A549 (cell line): Measurements from ENCODE around the gene PCBP3. TPM values are rescaled to one million over a fixed set of nuclear protein-coding genes. Genes with fewer than 3 reads are reported as not detected.

Experiments
- ATAC-seq, 2 experiments: fragments of 200-7000 bp in 1 of 2; fragments of >200 bp in 1 of 2; cut with Nextera tagmentation in 1 of 2; cut with Tn5 transposase in 1 of 2; 3 replicates each; pipeline versions ENCODE4 v1.8.0 to v1.9.1; 2018 to 2020; ENCODE audit warnings: mild to moderate bottlenecking in 1 of 2, moderate library complexity in 1 of 2
- CTCF ChIA-PET: fragments of 300-600 bp; sonication (Branson Sonifier 250); formaldehyde crosslinking; extraction: SDS; loops from one replicate; lab custom pipeline; 2021; ENCODE audit warnings: antibody characterized with exemption, inconsistent platforms; lab: Yijun Ruan, JAX
- POLR2A ChIA-PET: fragments of 350-600 bp; formaldehyde crosslinking; extraction: SDS; loops from one replicate; lab custom pipeline; 2021; ENCODE audit warnings: antibody characterized with exemption, inconsistent platforms; lab: Yijun Ruan, JAX
- DNase-seq, 2 experiments: peaks; one replicate each; pipeline versions ENCODE4 v3.0.0 to v3.0.0-alpha.2; 2011 to 2016; ENCODE audit warnings: low read depth in 1 of 2, low spot score in 1 of 2
- FAIRE-seq: peaks from 2 replicates; lab custom pipeline; 2011; peaks lifted over from hg19 to GRCh38; lab: Jason Lieb, UNC
- H3K27ac ChIP-seq, 2 experiments: fragments of >200 bp; sonication (Bioruptor Twin); formaldehyde crosslinking; 3 replicates each; pipeline ENCODE4 v1.5.1; 2016 to 2017
- H3K4me1 ChIP-seq: fragments of >200 bp; sonication (Bioruptor Twin); formaldehyde crosslinking; 3 replicates; pipeline ENCODE4 v1.6.1; 2016
- H3K4me2 ChIP-seq: fragments of >200 bp; sonication (Bioruptor Twin); formaldehyde crosslinking; 3 replicates; pipeline ENCODE4 v1.6.1; 2016
- H3K4me3 ChIP-seq: fragments of >200 bp; sonication (Bioruptor Twin); formaldehyde crosslinking; 3 replicates; pipeline ENCODE4 v1.5.1; 2016
- H3K9me3 ChIP-seq: fragments of >200 bp; sonication (Bioruptor Twin); formaldehyde crosslinking; 3 replicates; pipeline ENCODE4 v1.6.1; 2016
- E2F6 ChIP-seq: IDR thresholded peaks from 2 replicates; pipeline ENCODE4 v1.6.1; 2012; ENCODE audit warnings: low read depth, borderline replicate concordance
- EHF ChIP-seq: fragments of 250-450 bp; sonication (Bioruptor Pico); IDR thresholded peaks from 2 replicates; pipeline ENCODE4 v1.5.0; 2020; ENCODE audit warnings: mild to moderate bottlenecking
- EHMT2 ChIP-seq: fragments of 200-600 bp; sonication (generic); IDR thresholded peaks from 2 replicates; pipeline ENCODE4 v1.6.1; 2016; ENCODE audit warnings: antibody characterized with exemption, low read depth, mild to moderate bottlenecking, moderate library complexity
- ELK1 ChIP-seq: fragments of 150-350 bp; IDR thresholded peaks from 2 replicates; pipeline ENCODE4 v1.6.1; 2014; ENCODE audit warnings: low read depth, mild to moderate bottlenecking, low read length
- FOSB ChIP-seq: fragments of 250-450 bp; sonication (Bioruptor Pico); IDR thresholded peaks from 2 replicates; pipeline ENCODE4 v1.5.0; 2020; ENCODE audit warnings: mild to moderate bottlenecking, moderate library complexity
- FOSL2 ChIP-seq, 2 experiments: fragments of 450-650 bp in 1 of 2; fragments of >200 bp in 1 of 2; sonication (Bioruptor Twin) in 1 of 2; formaldehyde crosslinking; IDR thresholded peaks; 2 replicates each; pipeline versions ENCODE4 v1.5.0 to v1.6.1; 2016 to 2020; ENCODE audit warnings: mild to moderate bottlenecking in 1 of 2, moderate library complexity in 1 of 2
- GATA3 ChIP-seq: IDR thresholded peaks from 2 replicates; pipeline ENCODE4 v1.6.1; 2012; ENCODE audit warnings: borderline replicate concordance
- HDAC2 ChIP-seq: fragments of 200-600 bp; sonication (generic); IDR thresholded peaks from 2 replicates; pipeline ENCODE4 v1.6.1; 2016
- HOXA7 ChIP-seq: fragments of 250-450 bp; sonication (Bioruptor Pico); IDR thresholded peaks from 2 replicates; pipeline ENCODE4 v1.5.0; 2020; ENCODE audit warnings: mild to moderate bottlenecking, moderate library complexity
- HOXB13 ChIP-seq: fragments of 250-450 bp; sonication (Bioruptor Pico); IDR thresholded peaks from 2 replicates; pipeline ENCODE4 v1.5.0; 2020; ENCODE audit warnings: low read depth, mild to moderate bottlenecking, moderate library complexity
- HOXB5 ChIP-seq: fragments of 250-450 bp; sonication (Bioruptor Pico); IDR thresholded peaks from 2 replicates; pipeline ENCODE4 v1.5.0; 2020; ENCODE audit warnings: mild to moderate bottlenecking, moderate library complexity
- JUN ChIP-seq, 2 experiments: fragments of >200 bp; sonication (Bioruptor Twin); formaldehyde crosslinking; IDR thresholded peaks; 2 replicates in 1 of 2; 3 replicates in 1 of 2; pipeline ENCODE4 v1.6.1; 2016 to 2017
- KDM1A ChIP-seq: fragments of 200-600 bp; sonication (generic); IDR thresholded peaks from 2 replicates; pipeline ENCODE4 v1.6.1; 2016; ENCODE audit warnings: low read depth, mild to moderate bottlenecking
- KDM5A ChIP-seq: fragments of 200-600 bp; sonication (generic); IDR thresholded peaks from 2 replicates; pipeline ENCODE4 v1.6.1; 2016; ENCODE audit warnings: antibody characterized with exemption, mild to moderate bottlenecking
- MYC ChIP-seq: IDR thresholded peaks from 2 replicates; pipeline ENCODE4 v1.6.1; 2012; ENCODE audit warnings: mild to moderate bottlenecking, inconsistent platforms, low read length, improper control_type of control experiment, borderline replicate concordance
- NPAS2 ChIP-seq: fragments of 250-450 bp; sonication (Bioruptor Pico); IDR thresholded peaks from 2 replicates; pipeline ENCODE4 v1.8.0; 2022; ENCODE audit warnings: mild to moderate bottlenecking, moderate library complexity, borderline replicate concordance
- PHF8 ChIP-seq: fragments of 200-600 bp; sonication (generic); IDR thresholded peaks from 2 replicates; pipeline ENCODE4 v1.6.1; 2016; ENCODE audit warnings: low read depth, mild to moderate bottlenecking, antibody characterized with exemption, moderate library complexity, borderline replicate concordance
- POLR2A ChIP-seq: IDR thresholded peaks from 2 replicates; pipeline ENCODE4 v1.6.1; 2012; ENCODE audit warnings: mild to moderate bottlenecking, low read length
- POLR2AphosphoS2 ChIP-seq: conservative IDR thresholded peaks from 2 replicates; pipeline ENCODE4 v1.6.1; 2012; ENCODE audit warnings: low read length, improper control_type of control experiment, inconsistent platforms
- RAD21 ChIP-seq, 2 experiments: fragments of >200 bp in 1 of 2; sonication (Bioruptor Twin) in 1 of 2; formaldehyde crosslinking in 1 of 2; IDR thresholded peaks in 1 of 2; conservative IDR thresholded peaks in 1 of 2; 2 replicates in 1 of 2; 3 replicates in 1 of 2; pipeline ENCODE4 v1.6.1; 2012 to 2018; ENCODE audit warnings: inconsistent platforms in 1 of 2
- RARB ChIP-seq: fragments of 250-450 bp; sonication (Bioruptor Pico); IDR thresholded peaks from 2 replicates; pipeline ENCODE4 v1.8.0; 2021; ENCODE audit warnings: mild to moderate bottlenecking, moderate library complexity
- RCOR1 ChIP-seq: fragments of 150-350 bp; IDR thresholded peaks from 2 replicates; pipeline ENCODE4 v1.6.1; 2014; ENCODE audit warnings: antibody characterized with exemption, low read length, low read depth
- REST ChIP-seq: fragments of 200-600 bp; sonication (generic); IDR thresholded peaks from 2 replicates; pipeline ENCODE4 v1.6.1; 2016; ENCODE audit warnings: antibody characterized with exemption, mild to moderate bottlenecking, moderate library complexity
- RNF2 ChIP-seq: fragments of 200-600 bp; sonication (generic); IDR thresholded peaks from 2 replicates; pipeline ENCODE4 v1.6.1; 2016; ENCODE audit warnings: low read depth, mild to moderate bottlenecking, antibody characterized with exemption, moderate library complexity, borderline replicate concordance
- SREBF2 ChIP-seq: fragments of 450-650 bp; IDR thresholded peaks from 2 replicates; pipeline ENCODE4 v1.6.1; 2014; ENCODE audit warnings: mild to moderate bottlenecking, moderate library complexity
- TFCP2L1 ChIP-seq: fragments of 250-450 bp; sonication (Bioruptor Pico); IDR thresholded peaks from 2 replicates; pipeline ENCODE4 v1.5.0; 2021; ENCODE audit warnings: mild to moderate bottlenecking
- ZC3H11A ChIP-seq: fragments of 450-650 bp; IDR thresholded peaks from 2 replicates; pipeline ENCODE4 v1.6.1; 2014; ENCODE audit warnings: antibody characterized with exemption, mild to moderate bottlenecking
- ZFP36 ChIP-seq: fragments of 450-650 bp; IDR thresholded peaks from 2 replicates; pipeline ENCODE4 v1.6.1; 2014; ENCODE audit warnings: borderline replicate concordance; ENCODE audit not compliant: partially characterized antibody
- WGBS: methylation state at CpG from one replicate; pipeline ENCODE4 v1.1.6; 2017; ENCODE audit errors: missing lambda C conversion rate; 5-methylcytosine and 5-hydroxymethylcytosine counted together
- polyA plus RNA-seq, 4 experiments: library from polyadenylated mRNA; depleted of rRNA in 3 of 4; stranded (reverse); fragments of >200 nt; fragmentation: RNase III in 1 of 4; extraction: RNeasy Plus Mini Kit Qiagen cat#74134 plus additional on column Dnase treatment in 1 of 4; gene quantifications; 2 replicates in 3 of 4; 3 replicates in 1 of 4; pipeline ENCODE4 v1.2.3, GENCODE V29; 2011 to 2017
- TF ChIP-seq, protein P1 (sequence below): fragments of 450-650 bp; IDR thresholded peaks from 2 replicates; pipeline ENCODE4 v1.6.1; 2014; ENCODE audit warnings: antibody characterized with exemption

PCBP3 gene
- polyA plus RNA-seq, 2 of the 4 experiments (the other 2 are of a cell fraction) = 0.30 to 0.34 TPM

GRCh38 chr21:45985471-45986315, 342.2 kb downstream of the PCBP3 start:
- POLR2A ChIA-PET = no interaction called here
- Histone ChIP-seq H3K4me1 (no peaks in the 10 kb centered on the region), H3K27ac (no peak overlapping the region), H3K4me3 (no peak overlapping the region), H3K9me3 (no peaks in the 10 kb centered on the region), H3K4me2 (no peak overlapping the region)
- CTCF ChIA-PET = no interaction called here
- FAIRE-seq = no peak
- TF ChIP-seq POLR2AphosphoS2 (no peak), HOXB5 (CRISPR knock-in tag) (no peak), ZFP36 (no peak), JUN (IDR thresholded peaks at IDR 0.05) (no peak), KDM5A (no peak), FOSL2 (IDR thresholded peaks at IDR 0.05) (no peak), FOSL2 (CRISPR knock-in tag; IDR thresholded peaks at IDR 0.05) (no peak), RAD21 (conservative IDR thresholded peaks at IDR 0.05 in 1 of 2, IDR thresholded peaks at IDR 0.05 in 1 of 2) (no peak), EHMT2 (no peak), RARB (CRISPR knock-in tag) (no peak), HOXA7 (no peak), HOXB13 (no peak), FOSB (CRISPR knock-in tag) (no peak), MYC (no peak), SREBF2 (no peak), ZC3H11A (no peak), GATA3 (no peak), E2F6 (no peak)
- TF ChIP-seq, protein P1, sequence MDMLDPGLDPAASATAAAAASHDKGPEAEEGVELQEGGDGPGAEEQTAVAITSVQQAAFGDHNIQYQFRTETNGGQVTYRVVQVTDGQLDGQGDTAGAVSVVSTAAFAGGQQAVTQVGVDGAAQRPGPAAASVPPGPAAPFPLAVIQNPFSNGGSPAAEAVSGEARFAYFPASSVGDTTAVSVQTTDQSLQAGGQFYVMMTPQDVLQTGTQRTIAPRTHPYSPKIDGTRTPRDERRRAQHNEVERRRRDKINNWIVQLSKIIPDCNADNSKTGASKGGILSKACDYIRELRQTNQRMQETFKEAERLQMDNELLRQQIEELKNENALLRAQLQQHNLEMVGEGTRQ = no peak
- whole genome bisulfite sequencing = 73% methylated on average over 14 of the region's 37 CpGs
- no peak for ATAC-seq
- DNase-seq = no peak

DNA sequence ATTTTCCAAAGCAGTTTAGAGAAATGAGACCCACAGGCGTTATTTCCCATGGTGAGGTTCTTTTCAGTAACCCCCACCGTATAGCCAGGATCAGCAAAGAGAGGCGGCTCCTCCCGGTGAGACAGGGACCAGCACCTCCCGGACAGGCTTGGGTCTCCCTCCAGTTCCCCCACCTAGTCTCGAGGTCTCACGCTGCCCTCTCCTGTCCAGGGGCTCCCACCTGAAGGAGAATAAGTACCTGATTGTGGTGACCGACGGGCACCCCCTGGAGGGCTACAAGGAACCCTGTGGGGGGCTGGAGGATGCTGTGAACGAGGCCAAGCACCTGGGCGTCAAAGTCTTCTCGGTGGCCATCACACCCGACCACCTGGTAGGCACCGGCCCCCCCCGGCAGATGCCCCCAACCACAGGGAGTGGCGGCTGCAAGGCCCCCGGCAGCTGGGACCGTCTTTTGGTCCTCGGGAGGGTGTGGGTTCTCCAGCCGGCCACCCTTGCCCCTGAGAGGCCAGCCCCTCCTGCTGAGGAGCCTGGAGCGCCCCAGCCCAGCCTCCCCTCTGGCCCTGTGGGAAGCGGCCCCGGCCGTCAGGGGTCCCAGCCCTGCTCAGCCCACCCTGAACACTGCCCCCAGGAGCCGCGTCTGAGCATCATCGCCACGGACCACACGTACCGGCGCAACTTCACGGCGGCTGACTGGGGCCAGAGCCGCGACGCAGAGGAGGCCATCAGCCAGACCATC, 343.0 kb downstream of the PCBP3 start:
- POLR2A ChIA-PET = no interaction called here
- no peaks in the 10 kb centered on the region for H3K4me1 ChIP-seq
- CTCF ChIA-PET = no interaction called here
- no peak overlapping the region for H3K27ac ChIP-seq
- no peaks in the 10 kb centered on the region for H3K9me3 ChIP-seq
- no peak overlapping the region for H3K4me2 ChIP-seq
- no peak for DNase-seq
- no peak for FAIRE-seq
- no peak for ATAC-seq
- 62% methylated on average over 8 of the region's 36 CpGs for WGBS
- H3K4me3 ChIP-seq = no peak overlapping the region
- TF ChIP-seq HOXA7 = no peak
- no peak for TF ChIP-seq PHF8
- TF ChIP-seq KDM1A = no peak
- no peak for TF ChIP-seq HOXB13
- TF ChIP-seq ELK1 = no peak
- TF ChIP-seq NPAS2 (CRISPR knock-in tag) = no peak
- no peak for TF ChIP-seq FOSB (CRISPR knock-in tag)
- no peak for TF ChIP-seq E2F6
- TF ChIP-seq POLR2A = no peak
- no peak for TF ChIP-seq HDAC2
- no peak for TF ChIP-seq ZC3H11A
- no peak for TF ChIP-seq MYC
- no peak for TF ChIP-seq EHF (CRISPR knock-in tag)
- no peak for TF ChIP-seq RCOR1
- TF ChIP-seq TFCP2L1 = no peak
- TF ChIP-seq RNF2 = no peak
- TF ChIP-seq REST = no peak
- no peak for TF ChIP-seq JUN (IDR thresholded peaks at IDR 0.05)
